Ishikawa (cell line): ENCODE data around the gene LILRB5.

ENCODE experiments used
- EP300 ChIP-seq: IDR thresholded peaks from 2 replicates; pipeline ENCODE4 v1.6.1; 2012; ENCODE audit warnings: borderline replicate concordance
- MAX ChIP-seq: IDR thresholded peaks from 2 replicates; pipeline ENCODE4 v1.6.1; 2012
- NFIC ChIP-seq: IDR thresholded peaks from 2 replicates; pipeline ENCODE4 v1.6.1; 2012
- REST ChIP-seq: IDR thresholded peaks from 2 replicates; pipeline ENCODE4 v1.6.1; 2012; ENCODE audit warnings: low read depth, mild to moderate bottlenecking
- TEAD4 ChIP-seq: IDR thresholded peaks from 2 replicates; pipeline ENCODE4 v1.6.1; 2012
- YY1 ChIP-seq: IDR thresholded peaks from 2 replicates; pipeline ENCODE4 v1.6.1; 2012; ENCODE audit warnings: low read depth

DNA sequence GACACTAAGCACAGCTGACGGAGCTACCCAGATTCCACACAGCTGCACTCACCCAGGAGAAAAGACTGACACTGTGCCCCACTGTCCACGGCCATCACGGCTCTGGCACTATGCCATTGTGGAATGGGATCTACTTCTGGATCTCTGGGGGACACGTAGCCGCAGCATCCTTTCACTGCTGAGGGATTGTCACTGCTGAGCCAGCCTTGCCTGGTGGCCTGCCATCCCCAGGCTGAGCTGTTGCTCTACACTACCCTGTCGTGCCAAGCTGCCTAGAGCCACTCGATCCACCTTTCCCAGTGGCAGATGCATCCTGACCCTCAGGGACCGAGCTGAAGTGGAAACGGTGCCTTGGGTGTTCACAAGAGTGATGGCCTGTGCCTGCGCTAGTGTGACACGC, 5.0 kb upstream of the LILRB5 start:
- TF ChIP-seq YY1, result no peak
- no peak for TF ChIP-seq MAX
- TF ChIP-seq NFIC, result no peak
- no peak for TF ChIP-seq TEAD4
- TF ChIP-seq REST, result no peak
- no peak for TF ChIP-seq EP300
